Measurements from ENCODE around the gene VAV2.

The VAV2 gene

GRCh38 chr9:133986061-133986460, 6.1 kb downstream of the VAV2 start:
- no peaks in the 10 kb centered on the region for H3K36me3 ChIP-seq (ENCODE audit: control insufficient read depth, insufficient read depth, low read length)
- H3K4me1 ChIP-seq (ENCODE audit: control insufficient read depth, insufficient read depth, low read length) = peaks cover 16% of the 10 kb centered on the region
- H3K27me3 ChIP-seq (ENCODE audit: control insufficient read depth, insufficient read depth, low read length) = no peaks in the 10 kb centered on the region
- no peaks in the 10 kb centered on the region for H3K9me3 ChIP-seq (ENCODE audit: control insufficient read depth, insufficient read depth, low read length)
- H3K27ac ChIP-seq (ENCODE audit: low read depth, low read length) = no peak overlapping the region
- no peak overlapping the region for H3K9ac ChIP-seq (ENCODE audit: low read depth, low read length)
- no peak overlapping the region for H3K4me3 ChIP-seq (ENCODE audit: low read depth, low read length)

GRCh38 chr9:133982971-133983720, 9.0 kb downstream of the VAV2 start:
- no peaks in the 10 kb centered on the region for H3K36me3 ChIP-seq (ENCODE audit: control insufficient read depth, insufficient read depth, low read length)
- no peak overlapping the region for H3K27ac ChIP-seq (ENCODE audit: low read depth, low read length)
- H3K27me3 ChIP-seq (ENCODE audit: control insufficient read depth, insufficient read depth, low read length) = no peaks in the 10 kb centered on the region

GRCh38 chr9:133981958-133982681, 10.0 kb downstream of the VAV2 start:
- Histone ChIP-seq H3K27me3 (ENCODE audit: control insufficient read depth, insufficient read depth, low read length) (no peaks in the 10 kb centered on the region), H3K36me3 (ENCODE audit: control insufficient read depth, insufficient read depth, low read length) (no peaks in the 10 kb centered on the region), H3K9ac (ENCODE audit: low read depth, low read length) (no peak overlapping the region), H3K9me3 (ENCODE audit: control insufficient read depth, insufficient read depth, low read length) (no peaks in the 10 kb centered on the region), H3K4me1 (ENCODE audit: control insufficient read depth, insufficient read depth, low read length) (peaks cover 12% of the 10 kb centered on the region), H3K27ac (ENCODE audit: low read depth, low read length) (no peak overlapping the region), H3K4me3 (ENCODE audit: low read depth, low read length) (no peak overlapping the region)

More at GRCh38 chr9:133982971-133983720, 9.0 kb downstream of the VAV2 start:
- peaks cover 12% of the 10 kb centered on the region for H3K4me1 ChIP-seq (ENCODE audit: control insufficient read depth, insufficient read depth, low read length)
- H3K4me3 ChIP-seq (ENCODE audit: low read depth, low read length) = no peak overlapping the region
- H3K9ac ChIP-seq (ENCODE audit: low read depth, low read length) = no peak overlapping the region
- no peaks in the 10 kb centered on the region for H3K9me3 ChIP-seq (ENCODE audit: control insufficient read depth, insufficient read depth, low read length)

- Histone ChIP-seq H3K9ac (ENCODE audit: low read depth, low read length) (no peak overlapping the region), H3K4me1 (ENCODE audit: control insufficient read depth, insufficient read depth, low read length) (peaks cover 11% of the 10 kb centered on the region), H3K9me3 (ENCODE audit: control insufficient read depth, insufficient read depth, low read length) (no peaks in the 10 kb centered on the region), H3K4me3 (ENCODE audit: low read depth, low read length) (no peak overlapping the region), H3K27me3 (ENCODE audit: control insufficient read depth, insufficient read depth, low read length) (no peaks in the 10 kb centered on the region), H3K36me3 (ENCODE audit: control insufficient read depth, insufficient read depth, low read length) (no peaks in the 10 kb centered on the region), H3K27ac (ENCODE audit: low read depth, low read length) (no peak overlapping the region)
Measured at GRCh38 chr9:133981589-133981957, 10.6 kb downstream of the VAV2 start.

GRCh38 chr9:133980864-133981588, 11.1 kb downstream of the VAV2 start:
- Histone ChIP-seq H3K9ac (ENCODE audit: low read depth, low read length) (no peak overlapping the region), H3K4me3 (ENCODE audit: low read depth, low read length) (no peak overlapping the region), H3K27me3 (ENCODE audit: control insufficient read depth, insufficient read depth, low read length) (no peaks in the 10 kb centered on the region), H3K4me1 (ENCODE audit: control insufficient read depth, insufficient read depth, low read length) (peaks cover 5% of the 10 kb centered on the region; the same call in 1 of the 2 replicates), H3K36me3 (ENCODE audit: control insufficient read depth, insufficient read depth, low read length) (no peaks in the 10 kb centered on the region), H3K27ac (ENCODE audit: low read depth, low read length) (no peak overlapping the region), H3K9me3 (ENCODE audit: control insufficient read depth, insufficient read depth, low read length) (no peaks in the 10 kb centered on the region)

GRCh38 chr9:133979921-133980863, 11.9 kb downstream of the VAV2 start:
- Histone ChIP-seq H3K36me3 (ENCODE audit: control insufficient read depth, insufficient read depth, low read length) (no peaks in the 10 kb centered on the region), H3K9ac (ENCODE audit: low read depth, low read length) (no peak overlapping the region), H3K9me3 (ENCODE audit: control insufficient read depth, insufficient read depth, low read length) (no peaks in the 10 kb centered on the region), H3K27me3 (ENCODE audit: control insufficient read depth, insufficient read depth, low read length) (no peaks in the 10 kb centered on the region), H3K4me1 (ENCODE audit: control insufficient read depth, insufficient read depth, low read length) (0 out of 2 replicates have a peak, but pooled peaks cover 4% of the 10 kb centered on the region), H3K4me3 (ENCODE audit: low read depth, low read length) (no peak overlapping the region), H3K27ac (ENCODE audit: low read depth, low read length) (no peak overlapping the region)

GRCh38 chr9:133979273-133979920, 12.7 kb downstream of the VAV2 start:
- Histone ChIP-seq H3K9ac (ENCODE audit: low read depth, low read length) (no peak overlapping the region), H3K9me3 (ENCODE audit: control insufficient read depth, insufficient read depth, low read length) (no peaks in the 10 kb centered on the region), H3K27ac (ENCODE audit: low read depth, low read length) (no peak overlapping the region), H3K27me3 (ENCODE audit: control insufficient read depth, insufficient read depth, low read length) (no peaks in the 10 kb centered on the region), H3K4me3 (ENCODE audit: low read depth, low read length) (no peak overlapping the region), H3K4me1 (ENCODE audit: control insufficient read depth, insufficient read depth, low read length) (0 out of 2 replicates have a peak, but pooled peaks cover 4% of the 10 kb centered on the region), H3K36me3 (ENCODE audit: control insufficient read depth, insufficient read depth, low read length) (no peaks in the 10 kb centered on the region)

GRCh38 chr9:133978899-133979272, 13.2 kb downstream of the VAV2 start:
- H3K9ac ChIP-seq (ENCODE audit: low read depth, low read length) = no peak overlapping the region
- H3K27ac ChIP-seq (ENCODE audit: low read depth, low read length) = no peak overlapping the region
- H3K9me3 ChIP-seq (ENCODE audit: control insufficient read depth, insufficient read depth, low read length) = no peaks in the 10 kb centered on the region
- H3K36me3 ChIP-seq (ENCODE audit: control insufficient read depth, insufficient read depth, low read length) = no peaks in the 10 kb centered on the region
- H3K4me3 ChIP-seq (ENCODE audit: low read depth, low read length) = no peak overlapping the region
- 0 out of 2 replicates have a peak, but pooled peaks cover 4% of the 10 kb centered on the region for H3K4me1 ChIP-seq (ENCODE audit: control insufficient read depth, insufficient read depth, low read length)
- no peaks in the 10 kb centered on the region for H3K27me3 ChIP-seq (ENCODE audit: control insufficient read depth, insufficient read depth, low read length)

- Histone ChIP-seq H3K9me3 (ENCODE audit: control insufficient read depth, insufficient read depth, low read length) (no peaks in the 10 kb centered on the region), H3K27ac (ENCODE audit: low read depth, low read length) (no peak overlapping the region), H3K27me3 (ENCODE audit: control insufficient read depth, insufficient read depth, low read length) (no peaks in the 10 kb centered on the region), H3K36me3 (ENCODE audit: control insufficient read depth, insufficient read depth, low read length) (no peaks in the 10 kb centered on the region), H3K4me3 (ENCODE audit: low read depth, low read length) (no peak overlapping the region), H3K4me1 (ENCODE audit: control insufficient read depth, insufficient read depth, low read length) (0 out of 2 replicates have a peak, but pooled peaks cover 4% of the 10 kb centered on the region), H3K9ac (ENCODE audit: low read depth, low read length) (no peak overlapping the region)
Measured at GRCh38 chr9:133978226-133978898, 13.8 kb downstream of the VAV2 start.

All from HUES48 (cell line).